K562 (cell line): ENCODE results near the gene NAT8L. TPM values are rescaled to one million over a fixed set of nuclear protein-coding genes. Genes with fewer than 3 reads are reported as not detected.

Source experiments
- ATAC-seq: fragments of 200-7000 bp; cut with Tn5 transposase; 3 replicates; pipeline ENCODE4 v1.9.1; 2020; ENCODE audit warnings: moderate library complexity
- BruUV-seq: library from RNA; stranded (reverse); fragments of 400-500 nt; replicated peaks from 2 replicates; lab custom pipeline; 2021; lab: Mats Ljungman, UMichigan
- CTCF ChIA-PET: fragments of 300-600 bp; formaldehyde crosslinking; extraction: SDS; loops from one replicate; lab custom pipeline; 2021; ENCODE audit warnings: low intra/inter-chr PET ratio; lab: Yijun Ruan, JAX
- POLR2A ChIA-PET: fragments of 300-600, 350-650 bp; sonication (Branson Sonifier 250); formaldehyde crosslinking; extraction: SDS; loops from one replicate; lab custom pipeline; 2021; ENCODE audit warnings: antibody characterized with exemption, inconsistent platforms; lab: Yijun Ruan, JAX
- DNase-seq, 4 experiments: peaks; one replicate each; pipeline versions ENCODE4 v3.0.0 to v3.0.0-alpha.2; 2011 to 2018; ENCODE audit warnings: low spot score in 3 of 4, mixed read lengths in 3 of 4; ENCODE audit errors: extremely low read depth in 1 of 4
- FAIRE-seq: peaks from 2 replicates; lab custom pipeline; 2011; peaks lifted over from hg19 to GRCh38; lab: Jason Lieb, UNC
- H2AFZ ChIP-seq: 2 replicates; pipeline ENCODE4 v1.6.0; 2011; ENCODE audit warnings: low read depth, low read length, control low read depth, inconsistent platforms
- H3K27ac ChIP-seq: fragments of 200-600 bp; 3 replicates; pipeline ENCODE4 v1.8.0; 2011; ENCODE audit warnings: low read depth, mild to moderate bottlenecking, control low read depth, inconsistent platforms, low read length, moderate library complexity, mixed read lengths; ENCODE audit errors: extremely low read depth
- H3K27me3 ChIP-seq, 2 experiments: fragments of 300-600 bp in 1 of 2; 2 replicates in 1 of 2; 3 replicates in 1 of 2; pipeline versions ENCODE4 v1.6.0 to v1.8.0; 2011; ENCODE audit warnings: inconsistent platforms in 2 of 2, low read length in 2 of 2, mild to moderate bottlenecking in 1 of 2, mixed read lengths in 1 of 2, moderate library complexity in 1 of 2; ENCODE audit not compliant: control insufficient read depth in 2 of 2, insufficient read depth in 2 of 2
- H3K36me3 ChIP-seq: fragments of 300-600 bp; 3 replicates; pipeline ENCODE4 v1.8.0; 2011; ENCODE audit warnings: mild to moderate bottlenecking, low read length, inconsistent platforms; ENCODE audit not compliant: control insufficient read depth, insufficient read depth
- H3K4me1 ChIP-seq, 2 experiments: fragments of 200-600 bp in 1 of 2; replicated peaks in 1 of 2; 2 replicates in 1 of 2; 3 replicates in 1 of 2; pipeline versions ENCODE4 v1.5.1 to v1.8.0; 2011; ENCODE audit warnings: inconsistent platforms in 2 of 2, low read length in 2 of 2, mild to moderate bottlenecking in 1 of 2, mixed read lengths in 1 of 2, moderate library complexity in 1 of 2; ENCODE audit not compliant: control insufficient read depth in 2 of 2, insufficient read depth in 2 of 2
- H3K4me2 ChIP-seq: 2 replicates; pipeline ENCODE4 v1.6.1; 2011; ENCODE audit warnings: low read length, control low read depth, inconsistent platforms, mixed read lengths; ENCODE audit not compliant: insufficient read depth
- H3K4me3 ChIP-seq: fragments of 200-600 bp; sonication (generic), shearing (Covaris generic); 2 replicates; pipeline ENCODE4 v1.5.1; 2016; ENCODE audit warnings: control low read depth, inconsistent platforms
- H3K79me2 ChIP-seq: fragments of 200-600 bp; 3 replicates; pipeline ENCODE4 v1.8.0; 2011; ENCODE audit warnings: low read length, inconsistent platforms; ENCODE audit not compliant: control insufficient read depth, insufficient read depth
- H3K9ac ChIP-seq, 2 experiments: 2 replicates each; pipeline versions ENCODE4 v1.6.0 to v1.6.1; 2011; ENCODE audit warnings: low read depth in 2 of 2, low read length in 2 of 2, control low read depth in 1 of 2, inconsistent platforms in 1 of 2, mild to moderate bottlenecking in 1 of 2, mixed read lengths in 1 of 2; ENCODE audit not compliant: insufficient read depth in 1 of 2
- H3K9me1 ChIP-seq: one replicate; pipeline ENCODE4 v1.6.0; 2011; ENCODE audit warnings: inconsistent platforms, mild to moderate bottlenecking, low read length, moderate library complexity; ENCODE audit not compliant: control insufficient read depth, insufficient read depth
- H3K9me3 ChIP-seq: replicated peaks from 2 replicates; pipeline ENCODE4 v1.5.1; 2011; ENCODE audit warnings: low read depth, low read length, inconsistent platforms; ENCODE audit not compliant: control insufficient read depth, insufficient read depth
- H4K20me1 ChIP-seq: replicated peaks from 2 replicates; pipeline ENCODE4 v1.6.1; 2011; ENCODE audit warnings: low read length, inconsistent platforms, mixed read lengths; ENCODE audit not compliant: control insufficient read depth, insufficient read depth
- ATF7 ChIP-seq: fragments of 450-650 bp; IDR thresholded peaks from 2 replicates; pipeline ENCODE4 v1.7.1; 2014; ENCODE audit warnings: mild to moderate bottlenecking, moderate library complexity
- CTCF ChIP-seq, 3 experiments: IDR thresholded peaks in 2 of 3; conservative IDR thresholded peaks in 1 of 3; 2 replicates each; pipeline ENCODE4 v1.5.1; 2011 to 2012; ENCODE audit warnings: low read length in 3 of 3, mild to moderate bottlenecking in 3 of 3, control low read depth in 2 of 3, improper control_type of control experiment in 1 of 3, inconsistent platforms in 1 of 3, low read depth in 1 of 3, mixed read lengths in 1 of 3, moderate library complexity in 1 of 3; ENCODE audit not compliant: insufficient read depth in 2 of 3
- WGBS: fragments of 100-300 bp; shearing (Covaris generic); methylation state at CpG from one replicate; pipeline ENCODE4 v1.1.6; 2016; ENCODE audit warnings: low coverage, mixed read lengths; ENCODE audit not compliant: insufficient coverage; ENCODE audit errors: missing lambda C conversion rate; 5-methylcytosine and 5-hydroxymethylcytosine counted together
- in situ Hi-C: fragments of 300-500 bp; cut with MboI; formaldehyde crosslinking; loops from 4 replicates; pipeline ENCODE4 v1.15.0; 2018; ENCODE audit warnings: inconsistent platforms, mixed read lengths
- intact Hi-C: fragments of 100-400 bp; cut with micrococcal nuclease; formaldehyde crosslinking; loops from 2 replicates; pipeline ENCODE4 v1.14.2; 2022
- polyA plus RNA-seq, 8 experiments: library from polyadenylated mRNA; depleted of rRNA in 4 of 8; stranded (reverse) in 5 of 8; unstranded in 3 of 8; fragments of >200 nt; fragmentation: Nextera tagmentation in 2 of 8; fragmentation: Illumina TruSeq in 1 of 8; extraction: Ambion mirVana in 2 of 8; extraction: Trizol in 1 of 8; gene quantifications; 2 replicates each; pipeline versions ENCODE4 v1.2.1 to v1.2.3, GENCODE V29; 2011 to 2014; ENCODE audit warnings: inconsistent platforms in 1 of 8, missing spikeins in 1 of 8
- total RNA-seq, 7 experiments: library from RNA; depleted of rRNA in 6 of 7; stranded (reverse); fragments of >200 nt in 6 of 7; fragmentation: Illumina TruSeq in 2 of 7; extraction: Trizol in 2 of 7; gene quantifications; 2 replicates each; pipeline versions ENCODE4 v1.2.1 to v1.2.3, GENCODE V29; 2011 to 2021; ENCODE audit warnings: low replicate concordance in 1 of 7

Gene NAT8L
- total and polyA plus RNA-seq, 9 of the 15 experiments (the other 6 are each of a cell fraction or from before 2014, with no cell fraction given): 0.06 to 11.0 (median 1.5) TPM

- no peak overlapping the region for H3K4me3 ChIP-seq
- no peak for DNase-seq
- no peak overlapping the region for H3K9ac ChIP-seq
- FAIRE-seq: no peak
- no peaks in the 10 kb centered on the region for H3K79me2 ChIP-seq
- in situ Hi-C loops: no loop called here
- H3K4me2 ChIP-seq: no peak overlapping the region
- no peaks in the 10 kb centered on the region for H3K4me1 ChIP-seq
- no peak overlapping the region for H3K27ac ChIP-seq
- H3K27me3 ChIP-seq: peaks cover 0 to 7% of the 10 kb centered on the region in 2 experiments; a peak in 2 of 5 replicates
- no peak for ATAC-seq
- BruUV-seq: no TSS peak
- ChIA-PET POLR2A (no interaction called here), CTCF (no interaction called here)
- WGBS: 1% methylated on average over 4 of the region's 4 CpGs
- intact Hi-C loops: no loop called here
- no peaks in the 10 kb centered on the region for H4K20me1 ChIP-seq
- no peaks in the 10 kb centered on the region for H3K9me1 ChIP-seq
- TF ChIP-seq ATF7 (no peak), CTCF (IDR thresholded peaks at IDR 0.05 in 2 of 3, conservative IDR thresholded peaks at IDR 0.05 in 1 of 3; ENCODE audit: insufficient read depth in 2 of 3, low read depth in 1 of 3, low read length in 3 of 3) (0 out of 6 replicates have a peak, but pooled peaks of 1 of the 3 experiments have one; percentile 2)
- H3K36me3 ChIP-seq: no peaks in the 10 kb centered on the region
- H3K9me3 ChIP-seq: peaks cover 2% of the 10 kb centered on the region; the same call in 1 of the 2 replicates
- H2AFZ ChIP-seq: no peak overlapping the region
Measured at GRCh38 chr4:2102045-2102883, 43.1 kb downstream of the NAT8L start.
